ENCODE measurements around the gene ARNT2. TPM values are rescaled to one million over a fixed set of nuclear protein-coding genes. Genes with fewer than 3 reads are reported as not detected.

ARNT2 gene
- total RNA-seq, 1 experiment from 2014 or later, result 7.0 TPM

DNA sequence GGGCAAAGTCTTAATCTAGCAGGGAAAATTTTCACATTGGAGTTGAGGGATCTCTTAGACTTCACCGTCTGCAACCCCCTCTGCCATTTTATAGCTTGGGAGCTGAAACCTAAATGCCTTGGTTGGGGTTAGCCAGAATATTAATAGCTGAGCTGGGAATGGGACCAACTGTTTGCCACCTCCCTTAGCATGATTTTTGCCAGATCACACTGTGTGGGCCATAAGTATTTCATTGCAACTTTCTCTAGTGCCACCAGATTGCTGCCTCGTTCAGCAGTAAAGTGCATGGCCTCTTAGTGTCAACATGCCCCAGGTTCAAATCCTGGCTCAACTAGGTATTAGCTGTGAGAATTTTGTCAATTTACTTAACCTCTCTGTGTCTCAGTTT lies 235.0 kb downstream of the ARNT2 start:
- Mint-ChIP-seq H3K27ac (no peak overlapping the region), H3K4me3 (no peak overlapping the region), H3K9me3 (peaks cover 30% of the 10 kb centered on the region), H3K27me3 (ENCODE audit: low read depth) (peaks cover 4% of the 10 kb centered on the region; the same call in 1 of the 2 replicates), H3K4me1 (no peaks in the 10 kb centered on the region), H3K36me3 (peaks cover 15% of the 10 kb centered on the region)
- ChIA-PET CTCF (interaction anchor here (1.1 kb wide), 1 partner anchor 137 kb away, joined by 6 read pairs; no protein-coding TSS in a partner anchor), POLR2A (no interaction called here)
- ATAC-seq, result no peak
- DNase-seq (ENCODE audit: low spot score), result no peak
- TF ChIP-seq NR2C2 (CRISPR knock-in tag; IDR thresholded peaks at IDR 0.05), result no peak
- TF ChIP-seq TEAD4 (CRISPR knock-in tag; IDR thresholded peaks at IDR 0.05), result no peak
- no peak for TF ChIP-seq ETV6 (CRISPR knock-in tag; IDR thresholded peaks at IDR 0.05)
- TF ChIP-seq, protein P1, sequence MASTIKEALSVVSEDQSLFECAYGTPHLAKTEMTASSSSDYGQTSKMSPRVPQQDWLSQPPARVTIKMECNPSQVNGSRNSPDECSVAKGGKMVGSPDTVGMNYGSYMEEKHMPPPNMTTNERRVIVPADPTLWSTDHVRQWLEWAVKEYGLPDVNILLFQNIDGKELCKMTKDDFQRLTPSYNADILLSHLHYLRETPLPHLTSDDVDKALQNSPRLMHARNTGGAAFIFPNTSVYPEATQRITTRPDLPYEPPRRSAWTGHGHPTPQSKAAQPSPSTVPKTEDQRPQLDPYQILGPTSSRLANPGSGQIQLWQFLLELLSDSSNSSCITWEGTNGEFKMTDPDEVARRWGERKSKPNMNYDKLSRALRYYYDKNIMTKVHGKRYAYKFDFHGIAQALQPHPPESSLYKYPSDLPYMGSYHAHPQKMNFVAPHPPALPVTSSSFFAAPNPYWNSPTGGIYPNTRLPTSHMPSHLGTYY (CRISPR knock-in tag; IDR thresholded peaks at IDR 0.05), result no peak
- no peak for TF ChIP-seq MYBL2 (CRISPR knock-in tag; IDR thresholded peaks at IDR 0.05)
- TF ChIP-seq ZNF317 (CRISPR knock-in tag; IDR thresholded peaks at IDR 0.05; ENCODE audit: borderline replicate concordance, low read depth), result no peak
- TF ChIP-seq, protein P2, sequence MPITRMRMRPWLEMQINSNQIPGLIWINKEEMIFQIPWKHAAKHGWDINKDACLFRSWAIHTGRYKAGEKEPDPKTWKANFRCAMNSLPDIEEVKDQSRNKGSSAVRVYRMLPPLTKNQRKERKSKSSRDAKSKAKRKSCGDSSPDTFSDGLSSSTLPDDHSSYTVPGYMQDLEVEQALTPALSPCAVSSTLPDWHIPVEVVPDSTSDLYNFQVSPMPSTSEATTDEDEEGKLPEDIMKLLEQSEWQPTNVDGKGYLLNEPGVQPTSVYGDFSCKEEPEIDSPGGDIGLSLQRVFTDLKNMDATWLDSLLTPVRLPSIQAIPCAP (CRISPR knock-in tag; IDR thresholded peaks at IDR 0.05), result no peak
- no peak for TF ChIP-seq SMAD3 (CRISPR knock-in tag; IDR thresholded peaks at IDR 0.05; ENCODE audit: borderline replicate concordance)
- TF ChIP-seq, protein P3, sequence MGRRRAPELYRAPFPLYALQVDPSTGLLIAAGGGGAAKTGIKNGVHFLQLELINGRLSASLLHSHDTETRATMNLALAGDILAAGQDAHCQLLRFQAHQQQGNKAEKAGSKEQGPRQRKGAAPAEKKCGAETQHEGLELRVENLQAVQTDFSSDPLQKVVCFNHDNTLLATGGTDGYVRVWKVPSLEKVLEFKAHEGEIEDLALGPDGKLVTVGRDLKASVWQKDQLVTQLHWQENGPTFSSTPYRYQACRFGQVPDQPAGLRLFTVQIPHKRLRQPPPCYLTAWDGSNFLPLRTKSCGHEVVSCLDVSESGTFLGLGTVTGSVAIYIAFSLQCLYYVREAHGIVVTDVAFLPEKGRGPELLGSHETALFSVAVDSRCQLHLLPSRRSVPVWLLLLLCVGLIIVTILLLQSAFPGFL (CRISPR knock-in tag; IDR thresholded peaks at IDR 0.05; ENCODE audit: borderline replicate concordance), result no peak
- TF ChIP-seq, protein P4, sequence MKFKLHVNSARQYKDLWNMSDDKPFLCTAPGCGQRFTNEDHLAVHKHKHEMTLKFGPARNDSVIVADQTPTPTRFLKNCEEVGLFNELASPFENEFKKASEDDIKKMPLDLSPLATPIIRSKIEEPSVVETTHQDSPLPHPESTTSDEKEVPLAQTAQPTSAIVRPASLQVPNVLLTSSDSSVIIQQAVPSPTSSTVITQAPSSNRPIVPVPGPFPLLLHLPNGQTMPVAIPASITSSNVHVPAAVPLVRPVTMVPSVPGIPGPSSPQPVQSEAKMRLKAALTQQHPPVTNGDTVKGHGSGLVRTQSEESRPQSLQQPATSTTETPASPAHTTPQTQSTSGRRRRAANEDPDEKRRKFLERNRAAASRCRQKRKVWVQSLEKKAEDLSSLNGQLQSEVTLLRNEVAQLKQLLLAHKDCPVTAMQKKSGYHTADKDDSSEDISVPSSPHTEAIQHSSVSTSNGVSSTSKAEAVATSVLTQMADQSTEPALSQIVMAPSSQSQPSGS (CRISPR knock-in tag; IDR thresholded peaks at IDR 0.05; ENCODE audit: borderline replicate concordance, low read depth), result no peak
- no peak for TF ChIP-seq SMAD4 (CRISPR knock-in tag; IDR thresholded peaks at IDR 0.05)

DNA sequence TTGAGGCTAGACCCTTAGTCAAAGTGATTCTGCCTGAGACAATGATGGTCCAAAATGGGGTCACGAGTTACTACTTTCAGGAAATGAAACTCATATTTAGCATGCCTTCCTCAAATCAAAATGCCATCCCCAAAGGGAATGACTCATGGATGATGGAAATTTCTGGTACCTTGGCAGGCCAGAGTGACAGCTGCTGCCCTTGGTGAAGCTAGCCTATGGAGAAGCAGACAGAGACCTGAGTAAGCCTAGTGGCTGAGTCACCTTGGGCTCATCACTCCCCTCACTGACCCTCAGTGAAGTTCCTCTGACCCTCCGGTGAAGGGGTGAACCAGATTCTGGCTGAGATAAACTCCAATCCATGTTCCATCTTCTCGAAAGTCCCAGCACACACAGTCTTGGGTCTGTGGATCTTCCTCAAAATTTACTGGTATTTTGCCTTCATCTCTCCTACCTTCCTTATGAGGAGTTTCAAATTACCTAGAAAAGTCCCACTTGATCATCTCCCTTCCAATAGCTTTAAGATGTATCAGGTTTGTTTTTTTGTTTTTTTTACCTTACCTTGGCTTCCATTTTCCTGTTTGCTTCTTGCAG lies 236.4 kb downstream of the ARNT2 start:
- CTCF ChIA-PET, result interaction anchor here (0.8 kb wide), 1 partner anchor 136 kb away, joined by 4 read pairs; no protein-coding TSS in a partner anchor
- POLR2A ChIA-PET, result no interaction called here
- peaks cover 30% of the 10 kb centered on the region for H3K9me3 Mint-ChIP-seq
- DNase-seq (ENCODE audit: low spot score) (no peak), ATAC-seq (no peak)
- peaks cover 4% of the 10 kb centered on the region; the same call in 1 of the 2 replicates for H3K27me3 Mint-ChIP-seq (ENCODE audit: low read depth)
- H3K27ac Mint-ChIP-seq, result no peak overlapping the region
- H3K36me3 Mint-ChIP-seq, result peaks cover 15% of the 10 kb centered on the region
- H3K4me1 Mint-ChIP-seq, result no peaks in the 10 kb centered on the region
- TF ChIP-seq, protein P5, sequence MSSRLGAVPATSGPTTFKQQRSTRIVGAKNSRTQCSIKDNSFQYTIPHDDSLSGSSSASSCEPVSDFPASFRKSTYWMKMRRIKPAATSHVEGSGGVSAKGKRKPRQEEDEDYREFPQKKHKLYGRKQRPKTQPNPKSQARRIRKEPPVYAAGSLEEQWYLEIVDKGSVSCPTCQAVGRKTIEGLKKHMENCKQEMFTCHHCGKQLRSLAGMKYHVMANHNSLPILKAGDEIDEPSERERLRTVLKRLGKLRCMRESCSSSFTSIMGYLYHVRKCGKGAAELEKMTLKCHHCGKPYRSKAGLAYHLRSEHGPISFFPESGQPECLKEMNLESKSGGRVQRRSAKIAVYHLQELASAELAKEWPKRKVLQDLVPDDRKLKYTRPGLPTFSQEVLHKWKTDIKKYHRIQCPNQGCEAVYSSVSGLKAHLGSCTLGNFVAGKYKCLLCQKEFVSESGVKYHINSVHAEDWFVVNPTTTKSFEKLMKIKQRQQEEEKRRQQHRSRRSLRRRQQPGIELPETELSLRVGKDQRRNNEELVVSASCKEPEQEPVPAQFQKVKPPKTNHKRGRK (CRISPR knock-in tag; IDR thresholded peaks at IDR 0.05; ENCODE audit: borderline replicate concordance), result no peak
- TF ChIP-seq ZNF317 (CRISPR knock-in tag; IDR thresholded peaks at IDR 0.05; ENCODE audit: borderline replicate concordance, low read depth), result peak; percentile 97
- H3K4me3 Mint-ChIP-seq, result no peak overlapping the region

DNA sequence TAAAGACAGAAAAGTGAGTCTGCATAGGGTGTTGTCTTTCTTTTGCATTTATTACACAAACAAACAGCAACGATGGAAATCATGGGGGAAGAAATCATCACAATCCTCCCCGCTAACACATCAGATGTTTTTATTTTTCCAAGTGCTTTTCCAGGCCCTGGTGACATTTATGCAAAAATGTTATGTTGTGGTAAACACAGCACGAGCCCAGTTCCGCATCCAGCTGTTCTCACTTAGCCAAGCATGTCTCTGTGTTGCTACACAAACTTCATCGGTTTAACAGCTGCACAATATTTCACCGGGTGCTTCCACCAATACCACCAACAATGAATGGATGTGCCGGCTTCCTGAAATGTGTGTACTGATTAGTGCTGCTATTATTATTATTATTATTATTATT lies 237.2 kb downstream of the ARNT2 start:
- no peaks in the 10 kb centered on the region for H3K4me1 Mint-ChIP-seq
- no peak for DNase-seq (ENCODE audit: low spot score)
- no peak overlapping the region for H3K27ac Mint-ChIP-seq
- H3K27me3 Mint-ChIP-seq (ENCODE audit: low read depth), result peaks cover 4% of the 10 kb centered on the region; the same call in 1 of the 2 replicates
- no peak for ATAC-seq
- peaks cover 17% of the 10 kb centered on the region for H3K36me3 Mint-ChIP-seq
- H3K4me3 Mint-ChIP-seq, result no peak overlapping the region
- ChIA-PET CTCF (interaction anchor here (0.8 kb wide), 1 partner anchor 135 kb away, joined by 4 read pairs; no protein-coding TSS in a partner anchor), POLR2A (no interaction called here)
- TF ChIP-seq, protein P6, sequence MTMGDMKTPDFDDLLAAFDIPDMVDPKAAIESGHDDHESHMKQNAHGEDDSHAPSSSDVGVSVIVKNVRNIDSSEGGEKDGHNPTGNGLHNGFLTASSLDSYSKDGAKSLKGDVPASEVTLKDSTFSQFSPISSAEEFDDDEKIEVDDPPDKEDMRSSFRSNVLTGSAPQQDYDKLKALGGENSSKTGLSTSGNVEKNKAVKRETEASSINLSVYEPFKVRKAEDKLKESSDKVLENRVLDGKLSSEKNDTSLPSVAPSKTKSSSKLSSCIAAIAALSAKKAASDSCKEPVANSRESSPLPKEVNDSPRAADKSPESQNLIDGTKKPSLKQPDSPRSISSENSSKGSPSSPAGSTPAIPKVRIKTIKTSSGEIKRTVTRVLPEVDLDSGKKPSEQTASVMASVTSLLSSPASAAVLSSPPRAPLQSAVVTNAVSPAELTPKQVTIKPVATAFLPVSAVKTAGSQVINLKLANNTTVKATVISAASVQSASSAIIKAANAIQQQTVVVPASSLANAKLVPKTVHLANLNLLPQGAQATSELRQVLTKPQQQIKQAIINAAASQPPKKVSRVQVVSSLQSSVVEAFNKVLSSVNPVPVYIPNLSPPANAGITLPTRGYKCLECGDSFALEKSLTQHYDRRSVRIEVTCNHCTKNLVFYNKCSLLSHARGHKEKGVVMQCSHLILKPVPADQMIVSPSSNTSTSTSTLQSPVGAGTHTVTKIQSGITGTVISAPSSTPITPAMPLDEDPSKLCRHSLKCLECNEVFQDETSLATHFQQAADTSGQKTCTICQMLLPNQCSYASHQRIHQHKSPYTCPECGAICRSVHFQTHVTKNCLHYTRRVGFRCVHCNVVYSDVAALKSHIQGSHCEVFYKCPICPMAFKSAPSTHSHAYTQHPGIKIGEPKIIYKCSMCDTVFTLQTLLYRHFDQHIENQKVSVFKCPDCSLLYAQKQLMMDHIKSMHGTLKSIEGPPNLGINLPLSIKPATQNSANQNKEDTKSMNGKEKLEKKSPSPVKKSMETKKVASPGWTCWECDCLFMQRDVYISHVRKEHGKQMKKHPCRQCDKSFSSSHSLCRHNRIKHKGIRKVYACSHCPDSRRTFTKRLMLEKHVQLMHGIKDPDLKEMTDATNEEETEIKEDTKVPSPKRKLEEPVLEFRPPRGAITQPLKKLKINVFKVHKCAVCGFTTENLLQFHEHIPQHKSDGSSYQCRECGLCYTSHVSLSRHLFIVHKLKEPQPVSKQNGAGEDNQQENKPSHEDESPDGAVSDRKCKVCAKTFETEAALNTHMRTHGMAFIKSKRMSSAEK (CRISPR knock-in tag; IDR thresholded peaks at IDR 0.05; ENCODE audit: borderline replicate concordance), result no peak
- peak; percentile 86 for TF ChIP-seq HMGA2 (CRISPR knock-in tag; IDR thresholded peaks at IDR 0.05)
- peaks cover 31% of the 10 kb centered on the region for H3K9me3 Mint-ChIP-seq
